HFFc6 (cell line): ENCODE results near the gene MS4A4A. TPM values are rescaled to one million over a fixed set of nuclear protein-coding genes. Genes with fewer than 3 reads are reported as not detected.
A peak's percentile ranks its signal among the peaks of the same experiment; 100 is the strongest.

Source experiments
- DNase-seq: peaks from one replicate; pipeline ENCODE4 v3.0.0-alpha.2; 2018
- H3K27ac Mint-ChIP-seq: 2 replicates; pipeline ENCODE4 v1.8.0; 2020; ENCODE audit warnings: mild to moderate bottlenecking, mixed read lengths
- H3K27me3 Mint-ChIP-seq: 2 replicates; pipeline ENCODE4 v1.8.0; 2021; ENCODE audit warnings: mild to moderate bottlenecking, moderate library complexity, mixed read lengths; ENCODE audit not compliant: insufficient read depth
- H3K36me3 Mint-ChIP-seq: 2 replicates; pipeline ENCODE4 v1.8.0; 2021; ENCODE audit warnings: low read depth, mixed read lengths
- H3K4me1 Mint-ChIP-seq: 2 replicates; pipeline ENCODE4 v1.8.0; 2020; ENCODE audit warnings: low read depth, mixed read lengths
- H3K4me3 Mint-ChIP-seq: 2 replicates; pipeline ENCODE4 v1.8.0; 2020; ENCODE audit warnings: mild to moderate bottlenecking, moderate library complexity, mixed read lengths
- H3K9me3 Mint-ChIP-seq: 2 replicates; pipeline ENCODE4 v1.8.0; 2020; ENCODE audit warnings: mild to moderate bottlenecking, mixed read lengths
- CTCF ChIP-seq: fragments of 200-600 bp; sonication (generic); IDR thresholded peaks from 2 replicates; pipeline ENCODE4 v1.5.0; 2021; ENCODE audit warnings: antibody characterized with exemption, mild to moderate bottlenecking
- total RNA-seq, 6 experiments: library from RNA; stranded (reverse); fragmentation: NEBNext Ultra II Directional; extraction: Animal tissue kit (Norgen Biotek cat#: 25700); gene quantifications; 2 replicates in 1 of 6; 3 replicates in 5 of 6; pipeline ENCODE4 v1.2.3, GENCODE V29; 2021

Gene MS4A4A
- total RNA-seq, 6 experiments from 2014 or later: not detected

DNA sequence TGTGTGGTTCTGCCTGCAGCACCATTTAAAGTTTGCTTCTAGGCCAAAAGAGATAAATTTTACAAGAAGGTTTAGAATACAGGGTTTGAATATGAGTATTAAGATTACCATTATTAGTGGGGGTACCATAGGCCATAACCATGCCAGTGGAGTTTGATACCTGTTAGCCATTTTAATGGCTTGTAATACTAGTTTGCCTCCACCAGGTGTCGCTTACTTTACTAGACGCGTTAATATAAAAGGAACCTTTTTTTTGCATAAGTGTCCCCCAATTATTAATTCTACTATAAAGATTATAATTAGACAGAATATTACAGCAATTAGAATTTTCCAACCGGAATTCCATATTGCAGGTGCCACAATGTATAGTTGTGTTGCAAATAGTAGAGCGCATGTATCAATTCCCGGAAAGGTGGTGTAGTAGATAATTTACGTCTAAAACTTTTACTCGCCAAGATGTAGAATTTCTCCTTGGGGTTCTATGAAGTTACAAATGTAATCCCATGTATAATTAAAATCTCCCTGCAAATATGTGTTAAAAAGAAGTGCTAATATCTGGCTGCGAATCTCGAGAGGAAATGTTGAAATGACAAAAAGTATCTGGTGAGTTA, 62.7 kb downstream of the MS4A4A start:
- no peak overlapping the region for H3K27ac Mint-ChIP-seq
- H3K9me3 Mint-ChIP-seq: peaks cover 5% of the 10 kb centered on the region; the same call in 1 of the 2 replicates
- DNase-seq: no peak
- no peaks in the 10 kb centered on the region for H3K36me3 Mint-ChIP-seq
- H3K27me3 Mint-ChIP-seq: no peaks in the 10 kb centered on the region; the same call in 1 of the 2 replicates
- no peaks in the 10 kb centered on the region for H3K4me1 Mint-ChIP-seq
- H3K4me3 Mint-ChIP-seq: no peak overlapping the region
- TF ChIP-seq CTCF: peak; percentile 76

DNA sequence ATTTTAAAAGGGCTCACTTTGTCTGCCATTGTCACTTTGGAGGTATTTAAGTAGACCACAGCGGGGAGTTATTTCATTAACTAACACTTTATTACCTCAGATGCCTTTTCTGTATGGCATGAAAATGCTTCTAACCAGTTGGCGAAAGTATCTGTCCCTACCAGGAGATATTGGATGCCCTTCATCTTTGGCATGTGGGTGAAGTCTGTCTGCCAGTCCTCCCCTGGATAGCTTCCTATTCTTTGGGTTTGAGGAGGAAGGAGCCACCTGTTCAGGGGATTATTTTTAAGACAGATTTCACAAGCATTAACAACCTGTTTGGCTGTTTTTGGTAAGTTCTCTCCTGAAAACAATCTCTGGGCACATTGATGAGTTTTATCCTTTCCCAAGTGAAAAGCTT, 63.7 kb downstream of the MS4A4A start:
- no peak for TF ChIP-seq CTCF
- H3K27ac Mint-ChIP-seq: no peak overlapping the region
- no peak for DNase-seq
- no peak overlapping the region for H3K4me3 Mint-ChIP-seq
- no peaks in the 10 kb centered on the region for H3K36me3 Mint-ChIP-seq
- H3K9me3 Mint-ChIP-seq: peaks cover 5% of the 10 kb centered on the region; the same call in 1 of the 2 replicates
- no peaks in the 10 kb centered on the region for H3K27me3 Mint-ChIP-seq
- H3K4me1 Mint-ChIP-seq: no peaks in the 10 kb centered on the region

- no peak overlapping the region for H3K4me3 Mint-ChIP-seq
- peaks cover 5% of the 10 kb centered on the region; the same call in 1 of the 2 replicates for H3K9me3 Mint-ChIP-seq
- H3K27ac Mint-ChIP-seq: no peak overlapping the region
- peak; percentile 35; the same call in 1 of the 2 replicates for TF ChIP-seq CTCF
- H3K4me1 Mint-ChIP-seq: no peaks in the 10 kb centered on the region
- 0 out of 2 replicates have a peak, but pooled peaks cover 2% of the 10 kb centered on the region for H3K27me3 Mint-ChIP-seq
- DNase-seq: no peak
- no peaks in the 10 kb centered on the region for H3K36me3 Mint-ChIP-seq
These were observed 65.0 kb downstream of the MS4A4A start for GRCh38 chr11:60345489-60345888.

- Mint-ChIP-seq H3K27ac (no peak overlapping the region), H3K4me3 (no peak overlapping the region), H3K36me3 (no peaks in the 10 kb centered on the region), H3K27me3 (0 out of 2 replicates have a peak, but pooled peaks cover 2% of the 10 kb centered on the region), H3K9me3 (no peaks in the 10 kb centered on the region), H3K4me1 (no peaks in the 10 kb centered on the region)
- no peak for TF ChIP-seq CTCF
- DNase-seq: no peak
These were observed 66.8 kb downstream of the MS4A4A start for GRCh38 chr11:60347084-60347797.

DNA sequence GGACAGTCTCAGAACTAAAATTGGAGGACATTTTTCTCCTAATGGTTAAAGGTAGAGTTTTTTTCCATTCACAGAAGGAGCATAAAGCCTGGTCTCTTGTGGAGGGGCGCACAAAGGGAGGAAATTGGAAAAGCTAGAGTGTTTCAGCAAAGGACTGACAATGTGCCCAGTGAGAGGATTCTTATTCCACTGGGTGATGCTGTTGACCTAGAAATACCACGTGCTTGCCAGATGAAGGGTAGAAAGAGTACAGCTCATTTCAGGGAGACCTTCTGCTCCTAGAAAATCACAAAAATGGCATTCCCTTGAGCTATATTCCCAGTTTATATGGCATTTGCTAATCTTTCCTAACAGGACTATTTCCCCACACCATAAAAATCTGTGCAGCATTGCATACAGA, 67.7 kb downstream of the MS4A4A start:
- 0 out of 2 replicates have a peak, but pooled peaks cover 2% of the 10 kb centered on the region for H3K27me3 Mint-ChIP-seq
- H3K27ac Mint-ChIP-seq: no peak overlapping the region
- no peaks in the 10 kb centered on the region for H3K9me3 Mint-ChIP-seq
- no peak for TF ChIP-seq CTCF
- no peak for DNase-seq
- no peaks in the 10 kb centered on the region for H3K36me3 Mint-ChIP-seq
- H3K4me1 Mint-ChIP-seq: no peaks in the 10 kb centered on the region
- H3K4me3 Mint-ChIP-seq: no peak overlapping the region
